Skeletal muscle cell (primary cell): Measurements from ENCODE around the gene CATSPERE.
"Not testable (repeated sequence)": the region's sequence is repeated elsewhere in the genome, so short reads cannot be mapped to it uniquely, and the experiment has no call there.

Experiments used
- DNase-seq: peaks from one replicate; pipeline ENCODE4 v3.0.0-alpha.2; 2010; ENCODE audit warnings: low read depth
- H3K4me3 ChIP-seq: 2 replicates; pipeline ENCODE4 v1.5.1; 2011; ENCODE audit warnings: low read depth, mild to moderate bottlenecking, control low read depth, low read length, moderate library complexity

Gene CATSPERE

GRCh38 chr1:244513493-244513892 is 52.4 kb downstream of the CATSPERE start:
- no peak overlapping the region for H3K4me3 ChIP-seq

GRCh38 chr1:244515680-244516079 is 54.6 kb downstream of the CATSPERE start:
- H3K4me3 ChIP-seq = no peak overlapping the region
- DNase-seq = no peak

More at GRCh38 chr1:244513493-244513892, 52.4 kb downstream of the CATSPERE start:
- DNase-seq = no peak

GRCh38 chr1:244536316-244536715 is 75.2 kb downstream of the CATSPERE start:
- no peak overlapping the region for H3K4me3 ChIP-seq
- DNase-seq = no peak

- no peak overlapping the region for H3K4me3 ChIP-seq
- DNase-seq = no peak
These were observed 84.4 kb downstream of the CATSPERE start for GRCh38 chr1:244545511-244545910.

- H3K4me3 ChIP-seq = no peak overlapping the region
- peak; percentile 7 for DNase-seq
These were observed 87.6 kb downstream of the CATSPERE start for GRCh38 chr1:244548558-244549115.

- DNase-seq = no peak
- no peak overlapping the region for H3K4me3 ChIP-seq
These were observed 91.3 kb downstream of the CATSPERE start for GRCh38 chr1:244552336-244552735.

- no peak for DNase-seq
- H3K4me3 ChIP-seq = no peak overlapping the region
These were observed 95.2 kb downstream of the CATSPERE start for GRCh38 chr1:244556263-244556662.

GRCh38 chr1:244557565-244557964 is 96.5 kb downstream of the CATSPERE start:
- no peak overlapping the region for H3K4me3 ChIP-seq
- no peak for DNase-seq

- no peak overlapping the region for H3K4me3 ChIP-seq
- no peak for DNase-seq
These were observed 98.5 kb downstream of the CATSPERE start for GRCh38 chr1:244559561-244559960.

- H3K4me3 ChIP-seq = not testable (repeated sequence)
These were observed 101.8 kb downstream of the CATSPERE start for GRCh38 chr1:244562877-244563276.

GRCh38 chr1:244573768-244574167 is 112.7 kb downstream of the CATSPERE start:
- DNase-seq = no peak
- H3K4me3 ChIP-seq = no peak overlapping the region

More at GRCh38 chr1:244562877-244563276, 101.8 kb downstream of the CATSPERE start:
- not testable (repeated sequence) for DNase-seq

- H3K4me3 ChIP-seq = no peak overlapping the region
- no peak for DNase-seq
These were observed 115.3 kb downstream of the CATSPERE start for GRCh38 chr1:244576259-244576892.

GRCh38 chr1:244578205-244578604 is 117.1 kb downstream of the CATSPERE start:
- not testable (repeated sequence) for DNase-seq, H3K4me3 ChIP-seq

GRCh38 chr1:244583358-244583982 is 122.4 kb downstream of the CATSPERE start:
- no peak for DNase-seq
- no peak overlapping the region for H3K4me3 ChIP-seq

- no peak for DNase-seq
These were observed 124.8 kb downstream of the CATSPERE start for GRCh38 chr1:244585867-244586266.

GRCh38 chr1:244590670-244591069 is 129.6 kb downstream of the CATSPERE start:
- no peak for DNase-seq

More at GRCh38 chr1:244585867-244586266, 124.8 kb downstream of the CATSPERE start:
- no peak overlapping the region for H3K4me3 ChIP-seq

GRCh38 chr1:244598611-244599010 is 137.5 kb downstream of the CATSPERE start:
- no peak for DNase-seq
- H3K4me3 ChIP-seq = no peak overlapping the region

More at GRCh38 chr1:244590670-244591069, 129.6 kb downstream of the CATSPERE start:
- H3K4me3 ChIP-seq = no peak overlapping the region

- peak; percentile 86 for DNase-seq
- peak overlapping the region; percentile 34 for H3K4me3 ChIP-seq
These were observed 138.9 kb downstream of the CATSPERE start for GRCh38 chr1:244599937-244600350.

- no peak overlapping the region for H3K4me3 ChIP-seq
- no peak for DNase-seq
These were observed 140.3 kb downstream of the CATSPERE start for GRCh38 chr1:244601336-244601735.

- DNase-seq = no peak
- no peak overlapping the region for H3K4me3 ChIP-seq
These were observed 142.4 kb downstream of the CATSPERE start for GRCh38 chr1:244603498-244603897.
